Osteoblast (primary cell): ENCODE data around the gene ALDH3B1. TPM values are rescaled to one million over a fixed set of nuclear protein-coding genes. Genes with fewer than 3 reads are reported as not detected.

Source experiments
- DNase-seq: peaks from one replicate; pipeline ENCODE4 v3.0.0; 2011; ENCODE audit warnings: low spot score, mixed read lengths; ENCODE audit not compliant: insufficient read length; ENCODE audit errors: missing footprints
- H2AFZ ChIP-seq: 2 replicates; pipeline ENCODE4 v1.6.0; 2011; ENCODE audit warnings: mild to moderate bottlenecking, low read length
- H3K27ac ChIP-seq: 2 replicates; pipeline ENCODE4 v1.5.1; 2011; ENCODE audit warnings: mild to moderate bottlenecking, low read depth, low read length, moderate library complexity
- H3K27me3 ChIP-seq: 2 replicates; pipeline ENCODE4 v1.6.0; 2012; ENCODE audit warnings: mild to moderate bottlenecking, control low read depth, inconsistent platforms, low read length, moderate library complexity; ENCODE audit not compliant: insufficient read depth
- H3K36me3 ChIP-seq: 2 replicates; pipeline ENCODE4 v1.5.1; 2011; ENCODE audit warnings: mild to moderate bottlenecking, low read length, control low read depth, moderate library complexity; ENCODE audit not compliant: insufficient read depth
- H3K4me1 ChIP-seq: 2 replicates; pipeline ENCODE4 v1.5.1; 2011; ENCODE audit warnings: mild to moderate bottlenecking, low read length, control low read depth, moderate library complexity; ENCODE audit not compliant: insufficient read depth
- H3K4me2 ChIP-seq: 2 replicates; pipeline ENCODE4 v1.6.0; 2011; ENCODE audit warnings: mild to moderate bottlenecking, low read length; ENCODE audit not compliant: insufficient read depth
- H3K4me3 ChIP-seq: fragments of 200-600 bp; sonication (generic); 3 replicates; pipeline ENCODE4 v1.5.1; 2012; ENCODE audit warnings: mild to moderate bottlenecking, low read length, inconsistent platforms; ENCODE audit not compliant: insufficient read depth
- H3K79me2 ChIP-seq: 2 replicates; pipeline ENCODE4 v1.6.0; 2012; ENCODE audit warnings: mild to moderate bottlenecking, low read length, control low read depth, inconsistent platforms; ENCODE audit not compliant: insufficient read depth
- H3K9me3 ChIP-seq: 2 replicates; pipeline ENCODE4 v1.5.1; 2011; ENCODE audit warnings: low read depth, low read length, control low read depth
- H4K20me1 ChIP-seq: 2 replicates; pipeline ENCODE4 v1.6.0; 2012; ENCODE audit warnings: mild to moderate bottlenecking, low read length, control low read depth; ENCODE audit not compliant: insufficient read depth
- total RNA-seq: library from RNA; depleted of rRNA; stranded (reverse); fragments of >200 nt; gene quantifications from 2 replicates; pipeline ENCODE4 v1.2.3, GENCODE V29; 2012
- TF ChIP-seq, protein P1 (sequence below): IDR thresholded peaks from 2 replicates; pipeline ENCODE4 v1.5.1; 2011; ENCODE audit warnings: mild to moderate bottlenecking, low read depth, low read length, moderate library complexity; ENCODE audit errors: extremely low read depth

Gene ALDH3B1
- total RNA-seq, 1 donor, result 63.0 TPM

DNA sequence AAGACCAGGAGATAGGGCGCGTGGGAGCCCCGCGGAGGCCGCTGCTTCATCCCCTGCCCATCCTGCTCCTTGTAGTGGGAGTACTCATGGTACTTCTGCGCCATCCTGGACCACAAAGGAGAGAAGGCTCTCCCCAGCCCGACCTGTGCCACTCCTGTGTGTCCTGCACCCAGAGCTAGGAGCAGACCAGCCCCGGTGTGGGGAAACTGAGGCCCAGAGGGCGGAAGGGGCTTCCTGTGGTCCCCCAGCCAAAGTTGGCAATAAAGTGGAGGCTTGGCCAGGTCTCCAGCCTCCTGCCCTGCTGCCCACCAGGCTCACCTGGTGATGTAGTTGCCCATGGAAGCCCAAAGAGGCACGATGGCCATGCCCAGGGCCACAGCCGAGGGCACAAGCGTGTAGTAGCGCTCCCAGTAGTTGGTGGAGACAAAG, 10.9 kb upstream of the ALDH3B1 start:
- Histone ChIP-seq H3K9me3 (no peaks in the 10 kb centered on the region), H3K4me3 (no peak overlapping the region), H3K36me3 (no peaks in the 10 kb centered on the region), H3K4me2 (no peak overlapping the region), H4K20me1 (no peaks in the 10 kb centered on the region), H2AFZ (no peak overlapping the region), H3K27ac (no peak overlapping the region), H3K27me3 (no peaks in the 10 kb centered on the region), H3K79me2 (no peaks in the 10 kb centered on the region), H3K4me1 (peaks cover 2% of the 10 kb centered on the region)
- TF ChIP-seq, protein P1, sequence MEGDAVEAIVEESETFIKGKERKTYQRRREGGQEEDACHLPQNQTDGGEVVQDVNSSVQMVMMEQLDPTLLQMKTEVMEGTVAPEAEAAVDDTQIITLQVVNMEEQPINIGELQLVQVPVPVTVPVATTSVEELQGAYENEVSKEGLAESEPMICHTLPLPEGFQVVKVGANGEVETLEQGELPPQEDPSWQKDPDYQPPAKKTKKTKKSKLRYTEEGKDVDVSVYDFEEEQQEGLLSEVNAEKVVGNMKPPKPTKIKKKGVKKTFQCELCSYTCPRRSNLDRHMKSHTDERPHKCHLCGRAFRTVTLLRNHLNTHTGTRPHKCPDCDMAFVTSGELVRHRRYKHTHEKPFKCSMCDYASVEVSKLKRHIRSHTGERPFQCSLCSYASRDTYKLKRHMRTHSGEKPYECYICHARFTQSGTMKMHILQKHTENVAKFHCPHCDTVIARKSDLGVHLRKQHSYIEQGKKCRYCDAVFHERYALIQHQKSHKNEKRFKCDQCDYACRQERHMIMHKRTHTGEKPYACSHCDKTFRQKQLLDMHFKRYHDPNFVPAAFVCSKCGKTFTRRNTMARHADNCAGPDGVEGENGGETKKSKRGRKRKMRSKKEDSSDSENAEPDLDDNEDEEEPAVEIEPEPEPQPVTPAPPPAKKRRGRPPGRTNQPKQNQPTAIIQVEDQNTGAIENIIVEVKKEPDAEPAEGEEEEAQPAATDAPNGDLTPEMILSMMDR, result no peak
- peak; percentile 37 for DNase-seq

DNA sequence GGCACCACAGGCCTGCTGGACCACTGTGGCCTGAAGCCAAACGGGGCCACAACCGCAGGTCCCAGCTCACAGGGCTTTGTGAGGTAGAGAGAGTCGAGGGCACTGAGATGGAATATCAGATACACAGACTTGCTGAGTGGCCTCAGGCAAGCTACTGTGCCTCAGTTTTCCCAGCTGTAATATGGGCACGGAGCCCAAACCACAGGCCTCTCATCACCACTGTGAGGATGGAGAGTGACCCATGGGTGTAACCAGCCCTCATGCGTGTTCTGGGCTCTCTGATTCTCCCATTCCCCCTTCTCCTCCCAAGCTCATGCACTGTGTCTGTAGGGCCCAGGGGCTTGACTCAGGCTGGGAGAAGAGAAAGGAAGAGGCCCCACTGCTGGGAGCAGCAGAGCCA, 10.4 kb upstream of the ALDH3B1 start:
- peaks cover 3% of the 10 kb centered on the region for H3K4me1 ChIP-seq
- TF ChIP-seq, protein P1, result no peak
- H4K20me1 ChIP-seq, result no peaks in the 10 kb centered on the region
- H3K27ac ChIP-seq, result no peak overlapping the region
- no peak overlapping the region for H3K4me2 ChIP-seq
- no peak overlapping the region for H3K4me3 ChIP-seq
- no peak overlapping the region for H2AFZ ChIP-seq
- no peaks in the 10 kb centered on the region for H3K9me3 ChIP-seq
- no peaks in the 10 kb centered on the region for H3K27me3 ChIP-seq
- H3K36me3 ChIP-seq, result no peaks in the 10 kb centered on the region
- peak; percentile 44 for DNase-seq
- no peaks in the 10 kb centered on the region for H3K79me2 ChIP-seq

DNA sequence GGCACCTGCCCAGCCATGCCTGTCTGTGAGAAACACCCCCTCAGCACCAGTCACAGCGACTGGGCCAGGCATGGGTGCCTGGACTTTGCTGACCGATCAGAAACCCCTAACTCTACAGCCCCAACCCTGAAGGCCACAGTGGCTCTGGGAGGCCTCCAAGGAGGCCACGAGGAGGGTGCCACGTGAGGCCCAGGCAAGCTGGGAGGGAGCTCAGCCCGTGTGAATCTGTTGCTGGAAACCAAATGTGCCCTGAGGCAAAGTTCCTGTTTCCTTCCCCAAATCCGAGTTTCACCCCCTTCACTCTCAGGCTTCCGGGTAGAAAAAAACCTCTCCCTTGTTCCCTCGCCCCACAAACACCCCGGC, 7.6 kb upstream of the ALDH3B1 start:
- H3K9me3 ChIP-seq, result no peaks in the 10 kb centered on the region
- TF ChIP-seq, protein P1, result no peak
- H3K79me2 ChIP-seq, result no peaks in the 10 kb centered on the region
- H2AFZ ChIP-seq, result no peak overlapping the region
- H3K27ac ChIP-seq, result no peak overlapping the region
- peaks cover 3% of the 10 kb centered on the region for H3K4me1 ChIP-seq
- H3K36me3 ChIP-seq, result no peaks in the 10 kb centered on the region
- no peaks in the 10 kb centered on the region for H4K20me1 ChIP-seq
- H3K4me3 ChIP-seq, result no peak overlapping the region
- no peak overlapping the region for H3K4me2 ChIP-seq
- peak; percentile 45 for DNase-seq
- no peaks in the 10 kb centered on the region for H3K27me3 ChIP-seq

DNA sequence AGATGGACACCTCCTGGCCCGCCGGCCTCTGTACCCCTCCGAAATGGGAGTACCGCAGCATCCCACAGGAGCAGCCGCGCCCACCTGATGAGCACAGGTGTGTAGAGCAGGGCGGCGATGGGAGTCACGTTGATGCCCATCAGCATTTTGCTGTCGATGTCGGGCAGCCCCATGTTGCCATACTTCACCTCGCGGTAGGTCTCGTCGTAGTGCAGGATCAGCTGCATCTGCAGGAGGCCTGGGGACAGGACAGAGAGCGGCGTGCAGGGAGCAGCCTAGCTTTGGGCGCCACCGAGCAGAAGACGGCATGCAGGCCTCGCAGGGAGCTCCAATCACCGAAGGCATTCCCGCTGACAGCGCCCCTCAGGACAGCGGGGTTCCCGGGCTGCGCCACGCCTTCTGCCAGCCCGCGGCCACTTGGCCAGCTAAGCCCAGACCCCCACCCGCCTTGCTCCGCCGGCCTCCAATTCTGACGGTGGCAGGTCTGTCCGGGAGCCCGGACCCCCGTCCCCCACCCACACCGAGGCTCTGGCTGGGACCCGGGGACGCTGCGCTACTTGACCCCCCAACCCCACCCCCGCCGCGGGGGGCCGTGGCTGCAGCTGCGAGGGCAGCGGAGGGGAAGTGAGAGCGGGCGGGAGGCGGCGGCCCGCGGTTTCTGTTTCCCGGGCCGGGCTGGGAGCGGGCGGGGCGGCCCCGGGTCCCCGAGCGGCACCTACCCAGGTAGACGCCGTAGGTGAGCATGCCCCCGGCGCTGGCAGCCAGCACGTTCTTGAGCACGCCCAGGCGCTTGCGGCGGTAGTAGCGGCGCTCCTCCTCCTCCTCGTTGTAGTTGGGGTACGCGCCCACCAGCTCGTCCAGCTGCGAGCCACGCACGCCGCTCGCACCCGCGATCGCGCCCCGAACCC, 6.9 kb upstream of the ALDH3B1 start:
- DNase-seq, result peak; percentile 89
- H2AFZ ChIP-seq, result peak overlapping the region; percentile 51
- no peaks in the 10 kb centered on the region for H3K9me3 ChIP-seq
- H3K36me3 ChIP-seq, result no peaks in the 10 kb centered on the region
- TF ChIP-seq, protein P1, result no peak
- no peaks in the 10 kb centered on the region for H3K79me2 ChIP-seq
- no peak overlapping the region for H3K27ac ChIP-seq
- peak overlapping the region; percentile 74 for H3K4me3 ChIP-seq
- H3K27me3 ChIP-seq, result no peaks in the 10 kb centered on the region
- peaks cover 3% of the 10 kb centered on the region for H3K4me1 ChIP-seq
- H3K4me2 ChIP-seq, result peak overlapping the region; percentile 79
- H4K20me1 ChIP-seq, result no peaks in the 10 kb centered on the region
